ENCODE data around the gene MED12. TPM values are rescaled to one million over a fixed set of nuclear protein-coding genes. Genes with fewer than 3 reads are reported as not detected.

The MED12 gene
- total RNA-seq, 2 experiments from 2014 or later = 49.2 to 52.0 TPM

- ATAC-seq = no peak
- Mint-ChIP-seq H3K36me3 (ENCODE audit: low read depth) (no peaks in the 10 kb centered on the region), H3K27ac (no peak overlapping the region), H3K4me3 (no peak overlapping the region), H3K27me3 (no peaks in the 10 kb centered on the region), H3K9me3 (no peaks in the 10 kb centered on the region), H3K4me1 (ENCODE audit: low read depth) (peaks cover 8% of the 10 kb centered on the region)
- intact Hi-C loops (cut with micrococcal nuclease) = no loop called here
- no peak for TF ChIP-seq CTCF (IDR thresholded peaks at IDR 0.05)
- no peak for DNase-seq
- CTCF ChIA-PET = no interaction called here
- POLR2A ChIA-PET = no interaction called here
These were observed 35.6 kb upstream of the MED12 start for GRCh38 chrX:71082822-71083221.

- H3K9me3 Mint-ChIP-seq = no peaks in the 10 kb centered on the region
- ATAC-seq = no peak
- peaks cover 8% of the 10 kb centered on the region for H3K4me1 Mint-ChIP-seq (ENCODE audit: low read depth)
- no peak overlapping the region for H3K4me3 Mint-ChIP-seq
- ChIA-PET CTCF (interaction anchor here (1.5 to 2.0 kb wide), 2 partner anchors 14 to 93 kb away, joined by 3 to 5 read pairs; no protein-coding TSS in a partner anchor), POLR2A (no interaction called here)
- DNase-seq = no peak
- no peak for TF ChIP-seq CTCF (IDR thresholded peaks at IDR 0.05)
- no peaks in the 10 kb centered on the region for H3K27me3 Mint-ChIP-seq
- intact Hi-C loops (cut with micrococcal nuclease) = no loop called here
- H3K36me3 Mint-ChIP-seq (ENCODE audit: low read depth) = no peaks in the 10 kb centered on the region
- H3K27ac Mint-ChIP-seq = no peak overlapping the region
These were observed 32.5 kb upstream of the MED12 start for GRCh38 chrX:71085900-71086299.

GRCh38 chrX:71091263-71091662, 27.1 kb upstream of the MED12 start:
- TF ChIP-seq CTCF (IDR thresholded peaks at IDR 0.05) = no peak
- no peak for DNase-seq
- Mint-ChIP-seq H3K4me3 (no peak overlapping the region), H3K4me1 (ENCODE audit: low read depth) (peaks cover 7% of the 10 kb centered on the region), H3K9me3 (no peaks in the 10 kb centered on the region), H3K27me3 (no peaks in the 10 kb centered on the region), H3K27ac (no peak overlapping the region), H3K36me3 (ENCODE audit: low read depth) (no peaks in the 10 kb centered on the region)
- intact Hi-C loops (cut with micrococcal nuclease) = no loop called here
- ChIA-PET POLR2A (no interaction called here), CTCF (no interaction called here)
- no peak for ATAC-seq

- H3K4me3 Mint-ChIP-seq = peak overlapping the region; percentile 85
- ChIA-PET POLR2A (no interaction called here), CTCF (interaction anchor here (1.6 kb wide), 1 partner anchor 36 kb away, joined by 3 read pairs; no protein-coding TSS in a partner anchor)
- no peak for TF ChIP-seq CTCF (IDR thresholded peaks at IDR 0.05)
- DNase-seq (no peak), ATAC-seq (no peak)
- intact Hi-C loops (cut with micrococcal nuclease) = loop anchor here (5.0 kb wide), 1 partner anchor 87 kb away; no protein-coding TSS in a partner anchor
- H3K4me1 Mint-ChIP-seq (ENCODE audit: low read depth) = peaks cover 26% of the 10 kb centered on the region
- no peaks in the 10 kb centered on the region for H3K27me3 Mint-ChIP-seq
- H3K36me3 Mint-ChIP-seq (ENCODE audit: low read depth) = no peaks in the 10 kb centered on the region
- H3K27ac Mint-ChIP-seq = peak overlapping the region; percentile 87
- H3K9me3 Mint-ChIP-seq = no peaks in the 10 kb centered on the region
These were observed 23.4 kb upstream of the MED12 start for GRCh38 chrX:71095033-71095432.

GRCh38 chrX:71095555-71095980, 22.8 kb upstream of the MED12 start, which contains the start of gene FOXO4:
FOXO4 (plus strand) TSS chrX:71095851; CDS start chrX:71096529, 678 bp downstream.
- TF ChIP-seq CTCF (IDR thresholded peaks at IDR 0.05) = no peak
- ChIA-PET POLR2A (interaction anchor here (0.9 to 1.1 kb wide), 4 partner anchors 10 to 34 kb away, joined by 3 to 5 read pairs (median 4); no protein-coding TSS in a partner anchor), CTCF (interaction anchor here (1.3 to 2.8 kb wide), 3 partner anchors 16 to 85 kb away, joined by 3 to 7 read pairs (median 3); partner anchors contain the start of gene IL2RG)
- peak; percentile 89 for ATAC-seq
- Mint-ChIP-seq H3K27ac (peak within 1 kb of the TSS; percentile 87), H3K36me3 (ENCODE audit: low read depth) (no peaks in the 10 kb centered on the region), H3K4me3 (peak within 1 kb of the TSS; percentile 85), H3K4me1 (ENCODE audit: low read depth) (peaks cover 28% of the 10 kb centered on the region), H3K27me3 (no peaks in the 10 kb centered on the region), H3K9me3 (no peaks in the 10 kb centered on the region)
- DNase-seq = peak; percentile 93
- intact Hi-C loops (cut with micrococcal nuclease) = loop anchor here (5.0 kb wide), 1 partner anchor 87 kb away; no protein-coding TSS in a partner anchor
